Measurements from ENCODE around the gene NUF2.
"Not testable (repeated sequence)": the region's sequence is repeated elsewhere in the genome, so short reads cannot be mapped to it uniquely, and the experiment has no call there.

Gene NUF2

GRCh38 chr1:163331116-163331515 lies 9.4 kb downstream of the NUF2 start:
- no peak for DNase-seq (ENCODE audit: low read depth in 2 of 2)

GRCh38 chr1:163335216-163335615 lies 13.5 kb downstream of the NUF2 start:
- no peak for DNase-seq (ENCODE audit: low read depth in 2 of 2)

- no peak for DNase-seq (ENCODE audit: low read depth in 2 of 2)
Observed at GRCh38 chr1:163337631-163338030, 15.9 kb downstream of the NUF2 start.

- DNase-seq (ENCODE audit: low read depth in 2 of 2) = no peak
Observed at GRCh38 chr1:163346326-163346870, 24.6 kb downstream of the NUF2 start.

- no peak for DNase-seq (ENCODE audit: low read depth in 2 of 2)
Observed at GRCh38 chr1:163347106-163347505, 25.4 kb downstream of the NUF2 start.

GRCh38 chr1:163351912-163352311 lies 30.2 kb downstream of the NUF2 start:
- DNase-seq (ENCODE audit: low read depth in 2 of 2) = no peak

- DNase-seq (ENCODE audit: low read depth in 2 of 2) = no peak
Observed at GRCh38 chr1:163357378-163357777, 35.6 kb downstream of the NUF2 start.

GRCh38 chr1:163358172-163358571 lies 36.4 kb downstream of the NUF2 start:
- DNase-seq (ENCODE audit: low read depth in 2 of 2) = not testable (repeated sequence)

- DNase-seq (ENCODE audit: low read depth in 2 of 2) = no peak
Observed at GRCh38 chr1:163361123-163361934, 39.6 kb downstream of the NUF2 start.

GRCh38 chr1:163365186-163365585 lies 43.4 kb downstream of the NUF2 start:
- DNase-seq (ENCODE audit: low read depth in 2 of 2) = no peak

GRCh38 chr1:163366555-163366954 lies 44.8 kb downstream of the NUF2 start:
- DNase-seq (ENCODE audit: low read depth in 2 of 2) = no peak

GRCh38 chr1:163367721-163368120 lies 46.0 kb downstream of the NUF2 start:
- DNase-seq (ENCODE audit: low read depth in 2 of 2) = no peak

- DNase-seq (ENCODE audit: low read depth in 2 of 2) = no peak
Observed at GRCh38 chr1:163372576-163372975, 50.8 kb downstream of the NUF2 start.

- DNase-seq (ENCODE audit: low read depth in 2 of 2) = no peak
Observed at GRCh38 chr1:163378554-163378953, 56.8 kb downstream of the NUF2 start.

GRCh38 chr1:163379801-163380200 lies 58.0 kb downstream of the NUF2 start:
- no peak for DNase-seq (ENCODE audit: low read depth in 2 of 2)

- DNase-seq (ENCODE audit: low read depth in 2 of 2) = no peak
Observed at GRCh38 chr1:163381487-163382184, 59.9 kb downstream of the NUF2 start.

- no peak for DNase-seq (ENCODE audit: low read depth in 2 of 2)
Observed at GRCh38 chr1:163382395-163382794, 60.6 kb downstream of the NUF2 start.

GRCh38 chr1:163387146-163387545 lies 65.4 kb downstream of the NUF2 start:
- DNase-seq (ENCODE audit: low read depth in 2 of 2) = no peak

GRCh38 chr1:163388970-163389369 lies 67.2 kb downstream of the NUF2 start:
- DNase-seq (ENCODE audit: low read depth in 2 of 2) = no peak

GRCh38 chr1:163395790-163396189 lies 74.0 kb downstream of the NUF2 start:
- no peak for DNase-seq (ENCODE audit: low read depth in 2 of 2)

GRCh38 chr1:163397451-163398200 lies 75.9 kb downstream of the NUF2 start:
- DNase-seq (ENCODE audit: low read depth in 2 of 2) = no peak

GRCh38 chr1:163399001-163399400 lies 77.2 kb downstream of the NUF2 start:
- DNase-seq (ENCODE audit: low read depth in 2 of 2) = no peak

All from stimulated activated CD8-positive, alpha-beta memory T cell treated with anti-CD3 and anti-CD28 coated beads, Interleukin-2, amount 100 ng/mL, for 1 hour (primary cell).